ENCODE measurements around the gene MICAL2.

Gene MICAL2

DNA sequence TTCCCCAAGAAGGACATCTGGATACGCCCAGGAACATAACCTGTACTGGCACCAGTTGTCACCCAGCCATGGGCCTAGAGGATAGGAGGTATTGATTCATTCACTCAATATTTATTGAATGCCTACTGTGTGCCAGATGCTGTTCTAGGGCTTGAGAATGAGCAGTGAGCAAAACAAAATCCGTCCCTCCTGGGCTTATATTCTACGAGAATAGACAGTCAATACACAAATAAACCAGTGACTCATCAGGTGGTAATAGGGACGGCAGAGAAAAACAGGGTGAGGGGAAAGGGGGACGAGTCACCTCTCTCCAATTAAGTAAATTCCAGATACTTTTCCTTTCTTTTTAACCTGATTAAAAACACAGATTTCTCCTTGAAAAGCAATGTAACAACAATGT, 103.5 kb downstream of the MICAL2 start:
- TF ChIP-seq, protein P1, sequence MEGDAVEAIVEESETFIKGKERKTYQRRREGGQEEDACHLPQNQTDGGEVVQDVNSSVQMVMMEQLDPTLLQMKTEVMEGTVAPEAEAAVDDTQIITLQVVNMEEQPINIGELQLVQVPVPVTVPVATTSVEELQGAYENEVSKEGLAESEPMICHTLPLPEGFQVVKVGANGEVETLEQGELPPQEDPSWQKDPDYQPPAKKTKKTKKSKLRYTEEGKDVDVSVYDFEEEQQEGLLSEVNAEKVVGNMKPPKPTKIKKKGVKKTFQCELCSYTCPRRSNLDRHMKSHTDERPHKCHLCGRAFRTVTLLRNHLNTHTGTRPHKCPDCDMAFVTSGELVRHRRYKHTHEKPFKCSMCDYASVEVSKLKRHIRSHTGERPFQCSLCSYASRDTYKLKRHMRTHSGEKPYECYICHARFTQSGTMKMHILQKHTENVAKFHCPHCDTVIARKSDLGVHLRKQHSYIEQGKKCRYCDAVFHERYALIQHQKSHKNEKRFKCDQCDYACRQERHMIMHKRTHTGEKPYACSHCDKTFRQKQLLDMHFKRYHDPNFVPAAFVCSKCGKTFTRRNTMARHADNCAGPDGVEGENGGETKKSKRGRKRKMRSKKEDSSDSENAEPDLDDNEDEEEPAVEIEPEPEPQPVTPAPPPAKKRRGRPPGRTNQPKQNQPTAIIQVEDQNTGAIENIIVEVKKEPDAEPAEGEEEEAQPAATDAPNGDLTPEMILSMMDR (IDR thresholded peaks at IDR 0.05; ENCODE audit: insufficient read depth, low read depth, low read length, missing control alignments): no peak

GRCh38 chr11:12214751-12215150, 104.4 kb downstream of the MICAL2 start:
- DNase-seq (ENCODE audit: low read depth): peak; percentile 36
- TF ChIP-seq, protein P1 (IDR thresholded peaks at IDR 0.05; ENCODE audit: insufficient read depth, low read depth, low read length, missing control alignments): no peak

More for the DNA sequence above, 103.5 kb downstream of the MICAL2 start:
- H3K4me3 ChIP-seq (ENCODE audit: low read length): no peak overlapping the region
- DNase-seq (ENCODE audit: low read depth): no peak

GRCh38 chr11:12215181-12215593, 104.8 kb downstream of the MICAL2 start:
- H3K4me3 ChIP-seq (ENCODE audit: low read length): no peak overlapping the region
- TF ChIP-seq, protein P1 (IDR thresholded peaks at IDR 0.05; ENCODE audit: insufficient read depth, low read depth, low read length, missing control alignments): no peak
- DNase-seq (ENCODE audit: low read depth): no peak

More at GRCh38 chr11:12214751-12215150, 104.4 kb downstream of the MICAL2 start:
- no peak overlapping the region for H3K4me3 ChIP-seq (ENCODE audit: low read length)

GRCh38 chr11:12216041-12216451, 105.7 kb downstream of the MICAL2 start:
- TF ChIP-seq, protein P1 (IDR thresholded peaks at IDR 0.05; ENCODE audit: insufficient read depth, low read depth, low read length, missing control alignments): no peak
- no peak overlapping the region for H3K4me3 ChIP-seq (ENCODE audit: low read length)
- DNase-seq (ENCODE audit: low read depth): peak; percentile 36

DNA sequence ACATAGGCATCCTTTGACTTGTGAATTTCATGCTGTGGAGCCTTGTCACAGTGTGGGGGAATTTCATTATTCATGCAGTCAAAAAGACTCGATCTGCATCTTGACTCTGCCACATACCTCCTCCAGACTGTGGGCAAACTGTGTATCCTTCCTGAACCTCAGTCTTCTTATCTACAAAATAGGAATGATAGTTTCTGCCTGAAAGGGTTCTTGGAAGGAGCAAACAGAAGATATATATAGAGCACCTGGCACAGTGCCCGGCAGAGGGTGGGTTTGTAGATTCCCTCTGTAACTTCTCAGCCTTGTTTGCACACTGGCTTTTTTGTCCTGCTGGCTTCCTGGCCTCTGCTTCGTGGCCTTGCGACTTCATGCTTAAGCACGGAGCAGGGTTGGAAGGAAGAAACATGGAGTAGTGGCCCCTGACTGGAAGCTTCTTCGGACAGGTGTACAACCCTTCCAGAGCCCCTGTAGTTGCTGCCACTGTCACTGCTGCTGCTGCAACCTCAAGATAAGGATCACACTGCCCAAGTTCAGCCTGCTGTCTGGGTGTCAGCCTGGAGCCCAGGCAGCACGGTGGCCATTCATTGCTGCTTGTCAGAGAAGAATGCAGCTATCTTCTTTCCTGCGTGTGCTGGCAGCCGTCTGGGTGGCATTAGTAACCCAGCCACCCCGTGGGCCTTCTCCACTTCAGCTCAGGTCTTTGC, 106.4 kb downstream of the MICAL2 start:
- no peak overlapping the region for H3K4me3 ChIP-seq (ENCODE audit: low read length)
- TF ChIP-seq, protein P1 (IDR thresholded peaks at IDR 0.05; ENCODE audit: insufficient read depth, low read depth, low read length, missing control alignments): no peak
- no peak for DNase-seq (ENCODE audit: low read depth)

DNA sequence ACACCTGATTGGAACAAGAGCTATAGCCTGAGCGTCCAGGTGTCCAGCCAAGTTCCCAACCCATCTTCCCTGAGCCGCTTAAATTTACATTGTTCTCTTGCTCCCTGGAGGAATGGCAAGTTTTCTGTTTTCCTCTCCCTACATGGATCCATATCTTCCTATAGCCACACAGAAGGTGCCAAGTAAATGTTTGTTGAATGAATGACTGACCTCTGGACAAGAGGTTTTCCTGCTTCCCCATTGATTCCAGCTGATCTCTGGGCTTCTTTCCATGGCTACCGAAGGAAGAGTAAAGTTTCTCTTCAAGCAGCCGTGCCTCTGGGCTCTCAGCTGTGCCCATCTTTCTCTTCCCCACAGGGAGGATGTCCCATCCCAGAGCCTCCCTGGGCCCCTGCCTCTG, 107.5 kb downstream of the MICAL2 start:
- TF ChIP-seq, protein P1 (IDR thresholded peaks at IDR 0.05; ENCODE audit: insufficient read depth, low read depth, low read length, missing control alignments): no peak

GRCh38 chr11:12218909-12219308, 108.5 kb downstream of the MICAL2 start:
- TF ChIP-seq, protein P1 (IDR thresholded peaks at IDR 0.05; ENCODE audit: insufficient read depth, low read depth, low read length, missing control alignments): no peak

More for the DNA sequence above, 107.5 kb downstream of the MICAL2 start:
- DNase-seq (ENCODE audit: low read depth): no peak
- no peak overlapping the region for H3K4me3 ChIP-seq (ENCODE audit: low read length)

More at GRCh38 chr11:12218909-12219308, 108.5 kb downstream of the MICAL2 start:
- no peak for DNase-seq (ENCODE audit: low read depth)
- H3K4me3 ChIP-seq (ENCODE audit: low read length): no peak overlapping the region

Measured in epithelial cell of esophagus (primary cell).